Measurements from ENCODE around the gene HHATL. TPM values are rescaled to one million over a fixed set of nuclear protein-coding genes. Genes with fewer than 3 reads are reported as not detected.

Gene HHATL
- total RNA-seq, 1 donor from 2014 or later, result not detected

- Mint-ChIP-seq H3K36me3 (ENCODE audit: low read depth) (no peaks in the 10 kb centered on the region), H3K27ac (ENCODE audit: unreplicated experiment) (no peak overlapping the region), H3K9me3 (ENCODE audit: low read depth) (no peaks in the 10 kb centered on the region), H3K27me3 (ENCODE audit: low read depth) (peaks cover 8% of the 10 kb centered on the region), H3K4me3 (ENCODE audit: unreplicated experiment) (no peak overlapping the region), H3K4me1 (ENCODE audit: low read depth) (peaks cover 3% of the 10 kb centered on the region)
- peak; percentile 85 for DNase-seq (ENCODE audit: low spot score)
- TF ChIP-seq CTCF (IDR thresholded peaks at IDR 0.05), result no peak
Measured at GRCh38 chr3:42696356-42697288, 6.0 kb downstream of the HHATL start.

GRCh38 chr3:42694366-42694765 lies 8.2 kb downstream of the HHATL start:
- no peak for DNase-seq (ENCODE audit: low spot score)
- Mint-ChIP-seq H3K36me3 (ENCODE audit: low read depth) (no peaks in the 10 kb centered on the region), H3K4me1 (ENCODE audit: low read depth) (no peaks in the 10 kb centered on the region), H3K27me3 (ENCODE audit: low read depth) (peaks cover 24% of the 10 kb centered on the region), H3K9me3 (ENCODE audit: low read depth) (no peaks in the 10 kb centered on the region), H3K27ac (ENCODE audit: unreplicated experiment) (no peak overlapping the region), H3K4me3 (ENCODE audit: unreplicated experiment) (no peak overlapping the region)
- no peak for TF ChIP-seq CTCF (IDR thresholded peaks at IDR 0.05)

- Mint-ChIP-seq H3K27ac (ENCODE audit: unreplicated experiment) (no peak overlapping the region), H3K9me3 (ENCODE audit: low read depth) (no peaks in the 10 kb centered on the region), H3K36me3 (ENCODE audit: low read depth) (no peaks in the 10 kb centered on the region), H3K4me1 (ENCODE audit: low read depth) (no peaks in the 10 kb centered on the region), H3K4me3 (ENCODE audit: unreplicated experiment) (no peak overlapping the region), H3K27me3 (ENCODE audit: low read depth) (peaks cover 25% of the 10 kb centered on the region)
- DNase-seq (ENCODE audit: low spot score), result peak; percentile 51
- no peak for TF ChIP-seq CTCF (IDR thresholded peaks at IDR 0.05)
Measured at GRCh38 chr3:42693530-42693930, 9.1 kb downstream of the HHATL start.

- Mint-ChIP-seq H3K4me3 (ENCODE audit: unreplicated experiment) (no peak overlapping the region), H3K27me3 (ENCODE audit: low read depth) (peaks cover 23% of the 10 kb centered on the region), H3K27ac (ENCODE audit: unreplicated experiment) (no peak overlapping the region), H3K36me3 (ENCODE audit: low read depth) (no peaks in the 10 kb centered on the region), H3K9me3 (ENCODE audit: low read depth) (no peaks in the 10 kb centered on the region), H3K4me1 (ENCODE audit: low read depth) (no peaks in the 10 kb centered on the region)
- TF ChIP-seq CTCF (IDR thresholded peaks at IDR 0.05), result no peak
- DNase-seq (ENCODE audit: low spot score), result no peak
Measured at GRCh38 chr3:42692667-42693529, 9.7 kb downstream of the HHATL start.
